ENCODE results near the gene SH2D7.

GRCh38 chr15:78102211-78102610 lies 9.8 kb downstream of the SH2D7 start:
- TF ChIP-seq CTCF (IDR thresholded peaks at IDR 0.05) (no peak), EZH2 (IDR thresholded peaks at IDR 0.05; ENCODE audit: borderline replicate concordance, insufficient read depth, low read depth, low read length, poor library complexity, severe bottlenecking) (no peak)

Data from B cell (primary cell).